Epithelial cell of prostate (primary cell): ENCODE data around the gene RNF208.

Experiments used
- DNase-seq: peaks from one replicate; pipeline ENCODE4 v3.0.0-alpha.2; 2011; ENCODE audit warnings: low read depth, low spot score
- H3K27ac ChIP-seq: fragments of 450-650 bp; 2 replicates; pipeline ENCODE4 v1.5.1; 2017; ENCODE audit warnings: mild to moderate bottlenecking

RNF208 gene

GRCh38 chr9:137195525-137196220, 26.4 kb downstream of the RNF208 start:
- no peak for DNase-seq

GRCh38 chr9:137194909-137195308, 27.1 kb downstream of the RNF208 start:
- no peak for DNase-seq
- no peak overlapping the region for H3K27ac ChIP-seq

More at GRCh38 chr9:137195525-137196220, 26.4 kb downstream of the RNF208 start:
- H3K27ac ChIP-seq = no peak overlapping the region

GRCh38 chr9:137194388-137194787, 27.7 kb downstream of the RNF208 start:
- no peak overlapping the region for H3K27ac ChIP-seq
- no peak for DNase-seq

- no peak for DNase-seq
- H3K27ac ChIP-seq = no peak overlapping the region
Observed at GRCh38 chr9:137193771-137194170, 28.3 kb downstream of the RNF208 start.

GRCh38 chr9:137192859-137193258, 29.2 kb downstream of the RNF208 start:
- no peak for DNase-seq
- no peak overlapping the region for H3K27ac ChIP-seq

GRCh38 chr9:137192448-137192780, 29.6 kb downstream of the RNF208 start:
- H3K27ac ChIP-seq = no peak overlapping the region
- no peak for DNase-seq

- no peak overlapping the region for H3K27ac ChIP-seq
- no peak for DNase-seq
Observed at GRCh38 chr9:137191691-137192447, 30.2 kb downstream of the RNF208 start.

- no peak for DNase-seq
- no peak overlapping the region for H3K27ac ChIP-seq
Observed at GRCh38 chr9:137191245-137191644, 30.8 kb downstream of the RNF208 start.

GRCh38 chr9:137190315-137190856, 31.7 kb downstream of the RNF208 start:
- no peak for DNase-seq
- no peak overlapping the region for H3K27ac ChIP-seq

- DNase-seq = no peak
- H3K27ac ChIP-seq = peak overlapping the region; percentile 96
Observed at GRCh38 chr9:137189297-137190295, 32.4 kb downstream of the RNF208 start.

- peak; percentile 77 for DNase-seq
- H3K27ac ChIP-seq = peak within 1 kb of the TSS; percentile 96
Observed at GRCh38 chr9:137188490-137189296, 33.3 kb downstream of the RNF208 start, which contains the start of the genes ANAPC2 and SSNA1. ANAPC2 (minus strand) TSS chr9:137188560; CDS start chr9:137188532, 28 bp downstream. SSNA1 (plus strand) TSS chr9:137188676; CDS start chr9:137188727, 51 bp downstream.

- DNase-seq = no peak
- H3K27ac ChIP-seq = peak overlapping the region; percentile 96
Observed at GRCh38 chr9:137188086-137188489, 34.0 kb downstream of the RNF208 start.

- no peak overlapping the region for H3K27ac ChIP-seq
- no peak for DNase-seq
Observed at GRCh38 chr9:137187386-137187785, 34.7 kb downstream of the RNF208 start.

- no peak overlapping the region for H3K27ac ChIP-seq
- DNase-seq = no peak
Observed at GRCh38 chr9:137186385-137186784, 35.7 kb downstream of the RNF208 start.

GRCh38 chr9:137185921-137186320, 36.1 kb downstream of the RNF208 start:
- H3K27ac ChIP-seq = no peak overlapping the region
- no peak for DNase-seq

GRCh38 chr9:137184881-137185660, 37.0 kb downstream of the RNF208 start:
- DNase-seq = no peak
- H3K27ac ChIP-seq = no peak overlapping the region

GRCh38 chr9:137183980-137184595, 38.0 kb downstream of the RNF208 start:
- H3K27ac ChIP-seq = no peak overlapping the region
- DNase-seq = no peak

- no peak for DNase-seq
- no peak overlapping the region for H3K27ac ChIP-seq
Observed at GRCh38 chr9:137182836-137183235, 39.2 kb downstream of the RNF208 start.
